ENCODE results near the gene NSMF. TPM values are rescaled to one million over a fixed set of nuclear protein-coding genes. Genes with fewer than 3 reads are reported as not detected.
"Not testable (repeated sequence)": the region's sequence is repeated elsewhere in the genome, so short reads cannot be mapped to it uniquely, and the experiment has no call there.

NSMF gene
- total RNA-seq, 1 donor from 2014 or later: 52.5 TPM

DNA sequence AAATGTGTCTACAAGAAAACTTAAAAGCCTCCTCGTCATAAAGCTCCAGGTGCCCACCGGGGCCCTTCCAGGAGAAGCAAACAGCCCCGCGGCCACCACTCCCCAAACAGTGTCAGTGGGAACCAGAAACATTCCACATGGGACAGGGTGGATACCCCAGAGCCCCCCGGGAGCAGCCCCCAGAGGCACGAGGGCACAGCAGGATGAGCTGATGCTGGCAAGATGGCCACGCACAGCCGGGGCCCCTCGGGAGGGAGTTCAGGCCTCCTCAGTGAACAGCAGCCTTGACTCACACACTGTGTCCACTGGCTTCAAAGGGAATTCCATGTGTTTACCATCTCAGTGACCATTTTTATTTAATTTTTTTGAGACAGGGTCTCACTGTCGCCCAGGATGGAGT lies 46.7 kb downstream of the NSMF start:
- Histone ChIP-seq H3K4me3 (ENCODE audit: low read depth, low read length) (no peak overlapping the region), H3K36me3 (ENCODE audit: control insufficient read depth, insufficient read depth, low read length) (no peaks in the 10 kb centered on the region), H3K27me3 (ENCODE audit: control insufficient read depth, insufficient read depth, low read length) (peaks cover 5% of the 10 kb centered on the region)
- TF ChIP-seq, protein P1, sequence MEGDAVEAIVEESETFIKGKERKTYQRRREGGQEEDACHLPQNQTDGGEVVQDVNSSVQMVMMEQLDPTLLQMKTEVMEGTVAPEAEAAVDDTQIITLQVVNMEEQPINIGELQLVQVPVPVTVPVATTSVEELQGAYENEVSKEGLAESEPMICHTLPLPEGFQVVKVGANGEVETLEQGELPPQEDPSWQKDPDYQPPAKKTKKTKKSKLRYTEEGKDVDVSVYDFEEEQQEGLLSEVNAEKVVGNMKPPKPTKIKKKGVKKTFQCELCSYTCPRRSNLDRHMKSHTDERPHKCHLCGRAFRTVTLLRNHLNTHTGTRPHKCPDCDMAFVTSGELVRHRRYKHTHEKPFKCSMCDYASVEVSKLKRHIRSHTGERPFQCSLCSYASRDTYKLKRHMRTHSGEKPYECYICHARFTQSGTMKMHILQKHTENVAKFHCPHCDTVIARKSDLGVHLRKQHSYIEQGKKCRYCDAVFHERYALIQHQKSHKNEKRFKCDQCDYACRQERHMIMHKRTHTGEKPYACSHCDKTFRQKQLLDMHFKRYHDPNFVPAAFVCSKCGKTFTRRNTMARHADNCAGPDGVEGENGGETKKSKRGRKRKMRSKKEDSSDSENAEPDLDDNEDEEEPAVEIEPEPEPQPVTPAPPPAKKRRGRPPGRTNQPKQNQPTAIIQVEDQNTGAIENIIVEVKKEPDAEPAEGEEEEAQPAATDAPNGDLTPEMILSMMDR (IDR thresholded peaks at IDR 0.05; ENCODE audit: insufficient read depth, low read length, poor library complexity, severe bottlenecking): no peak
- no peak for DNase-seq (ENCODE audit: low read depth)

DNA sequence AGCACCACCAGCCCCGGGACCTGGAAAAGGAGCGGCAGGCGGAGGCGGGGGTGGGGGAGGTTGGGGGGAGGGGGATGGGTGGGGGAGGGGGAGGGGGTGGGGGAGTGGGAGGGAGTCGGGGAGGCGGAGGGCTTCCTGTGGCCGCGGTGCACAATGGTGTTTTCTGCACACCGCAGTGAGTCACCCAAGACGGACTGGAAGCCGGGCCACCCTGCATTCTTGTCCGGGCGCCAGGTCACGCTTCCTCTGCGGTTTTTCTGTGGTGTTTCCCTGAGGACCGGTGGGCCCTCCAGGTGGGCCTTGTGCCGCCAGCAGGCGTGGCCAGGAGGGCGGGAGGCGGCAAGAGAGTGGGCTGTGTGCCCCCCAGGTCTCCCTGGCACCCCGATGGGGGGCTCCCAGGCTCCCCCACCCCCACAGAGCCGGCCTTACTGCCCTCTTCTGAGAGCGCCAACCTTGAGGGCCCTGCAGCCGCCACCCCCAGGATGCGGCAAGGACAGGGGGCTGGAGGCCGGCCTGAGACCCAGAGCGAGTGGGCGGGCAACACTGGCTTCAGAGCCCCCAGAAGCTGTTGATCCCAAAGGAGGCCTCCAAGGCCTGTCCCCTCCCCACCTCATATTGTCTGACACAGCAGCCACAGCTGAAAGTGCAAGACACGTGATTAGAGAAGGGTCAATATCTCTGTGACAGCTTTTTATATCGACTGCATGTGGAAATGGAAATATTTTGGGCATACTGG lies 47.3 kb downstream of the NSMF start:
- peaks cover 10% of the 10 kb centered on the region for H3K27me3 ChIP-seq (ENCODE audit: control insufficient read depth, insufficient read depth, low read length)
- H3K4me3 ChIP-seq (ENCODE audit: low read depth, low read length): no peak overlapping the region
- no peaks in the 10 kb centered on the region for H3K36me3 ChIP-seq (ENCODE audit: control insufficient read depth, insufficient read depth, low read length)
- DNase-seq (ENCODE audit: low read depth): peak; percentile 77
- TF ChIP-seq, protein P1 (IDR thresholded peaks at IDR 0.05; ENCODE audit: insufficient read depth, low read length, poor library complexity, severe bottlenecking): no peak

DNA sequence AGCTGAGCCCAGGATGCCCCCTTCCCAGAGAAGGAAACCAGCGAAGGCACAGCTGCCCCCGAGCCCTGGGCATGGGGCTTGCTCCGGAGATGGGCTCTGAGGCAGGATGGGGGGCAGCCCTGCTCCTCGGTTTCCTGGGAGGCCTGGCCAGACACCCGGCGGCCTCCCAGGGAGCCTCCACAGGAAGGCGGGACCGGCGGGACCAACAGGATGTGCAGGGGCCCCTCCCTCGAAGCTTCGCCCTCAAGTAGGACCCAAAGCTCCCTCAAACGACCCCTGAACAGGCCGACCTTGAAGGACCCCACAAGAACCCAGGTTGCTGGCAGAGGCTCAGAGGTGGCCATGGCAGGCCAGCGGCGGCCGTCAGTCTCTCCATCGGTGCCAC lies 47.9 kb downstream of the NSMF start:
- Histone ChIP-seq H3K36me3 (ENCODE audit: control insufficient read depth, insufficient read depth, low read length) (no peaks in the 10 kb centered on the region), H3K4me3 (ENCODE audit: low read depth, low read length) (no peak overlapping the region), H3K27me3 (ENCODE audit: control insufficient read depth, insufficient read depth, low read length) (peaks cover 14% of the 10 kb centered on the region)
- no peak for DNase-seq (ENCODE audit: low read depth)
- TF ChIP-seq, protein P1 (IDR thresholded peaks at IDR 0.05; ENCODE audit: insufficient read depth, low read length, poor library complexity, severe bottlenecking): no peak

DNA sequence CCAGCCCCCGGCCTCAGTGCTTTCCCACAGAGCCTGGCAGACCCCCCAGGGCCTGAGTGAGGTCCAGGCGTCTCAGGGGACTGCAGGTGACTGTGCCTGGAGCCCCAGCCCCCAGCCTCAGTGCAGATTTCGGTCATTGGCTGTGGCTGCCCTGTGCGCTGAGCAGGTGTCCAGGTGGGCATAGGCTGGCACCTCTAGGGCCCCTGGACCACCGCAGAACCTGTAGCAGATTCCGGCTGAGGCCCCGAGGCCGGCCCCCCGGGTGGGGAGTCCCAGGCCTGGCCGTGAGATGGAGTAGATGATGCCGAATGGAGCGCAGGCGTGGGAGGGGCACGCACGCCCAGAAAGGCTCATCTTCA lies 48.3 kb downstream of the NSMF start:
- Histone ChIP-seq H3K4me3 (ENCODE audit: low read depth, low read length) (no peak overlapping the region), H3K27me3 (ENCODE audit: control insufficient read depth, insufficient read depth, low read length) (peaks cover 15% of the 10 kb centered on the region), H3K36me3 (ENCODE audit: control insufficient read depth, insufficient read depth, low read length) (no peaks in the 10 kb centered on the region)
- no peak for DNase-seq (ENCODE audit: low read depth)
- TF ChIP-seq, protein P1 (IDR thresholded peaks at IDR 0.05; ENCODE audit: insufficient read depth, low read length, poor library complexity, severe bottlenecking): no peak

DNA sequence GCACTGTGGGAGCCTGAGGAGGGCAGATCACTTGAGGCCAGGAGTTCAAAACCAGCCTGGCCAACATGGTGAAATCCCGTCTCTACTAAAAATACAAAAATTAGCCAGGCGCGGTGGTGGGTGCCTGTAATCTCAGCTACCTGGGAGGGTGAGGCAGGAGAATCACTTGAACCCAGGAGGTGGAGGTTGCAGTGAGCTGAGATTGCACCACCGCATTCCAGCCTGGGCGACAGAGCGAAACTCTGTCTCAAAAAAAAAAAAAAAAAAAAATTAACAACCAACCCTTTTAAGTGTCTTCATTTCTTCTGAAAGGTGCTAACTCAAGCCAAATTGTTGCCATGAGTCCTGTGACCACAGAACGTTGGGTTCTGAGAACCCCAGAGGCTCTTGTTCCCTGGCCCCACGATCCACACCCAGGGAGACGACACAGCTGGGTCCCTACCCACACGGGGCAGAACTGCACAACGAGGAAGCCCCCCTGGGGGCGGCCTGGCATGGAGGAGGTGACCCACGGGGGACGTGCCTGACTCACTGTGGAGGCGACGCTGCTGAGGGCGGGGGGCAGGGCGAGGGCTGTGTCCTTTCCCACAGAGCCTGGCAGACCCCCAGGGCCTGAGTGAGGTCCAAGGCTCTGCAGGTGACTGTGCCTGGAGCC lies 48.8 kb downstream of the NSMF start:
- peaks cover 15% of the 10 kb centered on the region for H3K27me3 ChIP-seq (ENCODE audit: control insufficient read depth, insufficient read depth, low read length)
- H3K4me3 ChIP-seq (ENCODE audit: low read depth, low read length); H3K36me3 ChIP-seq (ENCODE audit: control insufficient read depth, insufficient read depth, low read length); DNase-seq (ENCODE audit: low read depth): not testable (repeated sequence)

DNA sequence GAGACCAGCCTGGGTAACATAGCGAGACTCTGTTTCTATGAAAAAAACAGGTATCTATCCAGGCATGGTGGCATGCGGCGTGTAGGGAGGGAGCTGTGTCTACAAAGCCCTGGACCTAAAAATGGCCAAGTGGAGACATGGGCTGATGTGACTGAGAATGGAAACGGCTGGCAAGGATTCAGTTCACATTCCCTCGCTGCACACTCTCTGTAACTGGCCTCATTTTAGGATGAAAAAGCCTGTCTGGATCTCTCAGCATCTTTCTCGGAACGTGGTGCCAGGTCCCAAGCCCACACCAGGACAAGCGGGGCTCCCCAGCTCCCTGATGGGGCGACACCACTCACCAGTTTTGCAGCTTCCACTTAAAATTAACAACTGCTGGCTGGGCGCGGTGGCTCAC lies 49.6 kb downstream of the NSMF start:
- DNase-seq (ENCODE audit: low read depth): no peak
- Histone ChIP-seq H3K36me3 (ENCODE audit: control insufficient read depth, insufficient read depth, low read length) (no peaks in the 10 kb centered on the region), H3K4me3 (ENCODE audit: low read depth, low read length) (no peak overlapping the region), H3K27me3 (ENCODE audit: control insufficient read depth, insufficient read depth, low read length) (peaks cover 15% of the 10 kb centered on the region)
- TF ChIP-seq, protein P1 (IDR thresholded peaks at IDR 0.05; ENCODE audit: insufficient read depth, low read length, poor library complexity, severe bottlenecking): no peak

Measured in kidney epithelial cell (primary cell).